H9 (cell line): ENCODE data around the gene THAP4. TPM values are rescaled to one million over a fixed set of nuclear protein-coding genes. Genes with fewer than 3 reads are reported as not detected.

Experiments used
- DNase-seq: peaks from one replicate; pipeline ENCODE4 v3.0.0-alpha.2; 2017
- H2AFZ ChIP-seq: one replicate; pipeline ENCODE4 v1.6.1; 2013; ENCODE audit warnings: mild to moderate bottlenecking, low read length, control low read depth, moderate library complexity
- H2AK5ac ChIP-seq: 2 replicates; pipeline ENCODE4 v1.6.1; 2013; ENCODE audit warnings: low read length, control low read depth, mixed read lengths; ENCODE audit not compliant: insufficient read length
- H2BK120ac ChIP-seq: one replicate; pipeline ENCODE4 v1.6.1; 2013; ENCODE audit warnings: low read depth, mild to moderate bottlenecking, low read length, control low read depth, inconsistent platforms; ENCODE audit not compliant: poor library complexity, severe bottlenecking
- H2BK12ac ChIP-seq: 2 replicates; pipeline ENCODE4 v1.6.1; 2013; ENCODE audit warnings: low read length, control low read depth, mixed read lengths, low read depth; ENCODE audit not compliant: insufficient read length
- H2BK15ac ChIP-seq: 2 replicates; pipeline ENCODE4 v1.6.1; 2013; ENCODE audit warnings: low read depth, low read length, control low read depth
- H2BK20ac ChIP-seq: one replicate; pipeline ENCODE4 v1.6.1; 2013; ENCODE audit warnings: low read depth, mild to moderate bottlenecking, low read length, control low read depth, inconsistent platforms; ENCODE audit not compliant: poor library complexity, severe bottlenecking
- H2BK5ac ChIP-seq: 2 replicates; pipeline ENCODE4 v1.6.1; 2013; ENCODE audit warnings: low read length, control low read depth, mixed read lengths; ENCODE audit not compliant: insufficient read length
- H3K14ac ChIP-seq: 2 replicates; pipeline ENCODE4 v1.6.1; 2013; ENCODE audit warnings: low read length, control low read depth; ENCODE audit not compliant: insufficient read depth
- H3K18ac ChIP-seq: 2 replicates; pipeline ENCODE4 v1.6.1; 2013; ENCODE audit warnings: low read depth, mild to moderate bottlenecking, mixed read lengths, low read length, control low read depth; ENCODE audit not compliant: insufficient read length
- H3K23ac ChIP-seq: 2 replicates; pipeline ENCODE4 v1.6.1; 2013; ENCODE audit warnings: low read length, control low read depth, mixed read lengths, low read depth; ENCODE audit not compliant: insufficient read length
- H3K23me2 ChIP-seq: 2 replicates; pipeline ENCODE4 v1.6.1; 2013; ENCODE audit warnings: low read depth, mild to moderate bottlenecking, mixed read lengths, low read length, control low read depth; ENCODE audit not compliant: insufficient read length, poor library complexity, severe bottlenecking
- H3K27ac ChIP-seq: 2 replicates; pipeline ENCODE4 v1.5.1; 2013; ENCODE audit warnings: low read length, control low read depth, mixed read lengths, low read depth; ENCODE audit not compliant: insufficient read length
- H3K27me3 ChIP-seq: 2 replicates; pipeline ENCODE4 v1.6.1; 2013; ENCODE audit warnings: low read length, control low read depth, inconsistent platforms; ENCODE audit not compliant: insufficient read depth
- H3K4ac ChIP-seq: 2 replicates; pipeline ENCODE4 v1.6.1; 2013; ENCODE audit warnings: low read depth, mild to moderate bottlenecking, control low read depth, inconsistent platforms, low read length, moderate library complexity
- H3K4me1 ChIP-seq: 2 replicates; pipeline ENCODE4 v1.6.1; 2013; ENCODE audit warnings: low read length, control low read depth, inconsistent platforms; ENCODE audit not compliant: insufficient read depth
- H3K4me2 ChIP-seq: 2 replicates; pipeline ENCODE4 v1.6.1; 2013; ENCODE audit warnings: low read length, control low read depth, mixed read lengths; ENCODE audit not compliant: insufficient read length, insufficient read depth
- H3K56ac ChIP-seq: 2 replicates; pipeline ENCODE4 v1.6.1; 2013; ENCODE audit warnings: low read depth, mild to moderate bottlenecking, mixed read lengths, low read length, control low read depth; ENCODE audit not compliant: insufficient read length
- H3K79me1 ChIP-seq: 2 replicates; pipeline ENCODE4 v1.6.1; 2013; ENCODE audit warnings: low read depth, mild to moderate bottlenecking, moderate library complexity, low read length, control low read depth, inconsistent platforms; ENCODE audit not compliant: insufficient read depth, poor library complexity, severe bottlenecking
- H3K79me2 ChIP-seq: 2 replicates; pipeline ENCODE4 v1.6.1; 2013; ENCODE audit warnings: low read length, control low read depth, inconsistent platforms; ENCODE audit not compliant: insufficient read depth
- H3K9ac ChIP-seq: 2 replicates; pipeline ENCODE4 v1.6.1; 2013; ENCODE audit warnings: low read length, control low read depth, mixed read lengths; ENCODE audit not compliant: insufficient read length; ENCODE audit errors: extremely low read depth
- H3K9me3 ChIP-seq: one replicate; pipeline ENCODE4 v1.6.1; 2013; ENCODE audit warnings: low read depth, low read length, inconsistent platforms; ENCODE audit not compliant: control insufficient read depth
- H3T11ph ChIP-seq: one replicate; pipeline ENCODE4 v1.6.1; 2013; ENCODE audit warnings: mild to moderate bottlenecking, low read length, control low read depth, inconsistent platforms
- H4K20me1 ChIP-seq: one replicate; pipeline ENCODE4 v1.6.1; 2013; ENCODE audit not compliant: control insufficient read depth, insufficient read length, insufficient read depth
- H4K5ac ChIP-seq: 2 replicates; pipeline ENCODE4 v1.6.1; 2013; ENCODE audit warnings: low read depth, mild to moderate bottlenecking, mixed read lengths, low read length, control low read depth; ENCODE audit not compliant: insufficient read length
- H4K8ac ChIP-seq: replicated peaks from 2 replicates; pipeline ENCODE4 v1.6.1; 2013; ENCODE audit warnings: low read length, control low read depth, mixed read lengths, low read depth; ENCODE audit not compliant: insufficient read length
- H4K91ac ChIP-seq: 2 replicates; pipeline ENCODE4 v1.6.1; 2013; ENCODE audit warnings: low read depth, mild to moderate bottlenecking, moderate library complexity, mixed read lengths, low read length, control low read depth; ENCODE audit not compliant: insufficient read length
- H3K27ac Mint-ChIP-seq, 3 experiments: 2 replicates in 2 of 3; 3 replicates in 1 of 3; pipeline ENCODE4 v1.8.0; 2020 to 2021; ENCODE audit warnings: mixed read lengths in 3 of 3, mild to moderate bottlenecking in 1 of 3, moderate library complexity in 1 of 3
- H3K27me3 Mint-ChIP-seq: 2 replicates; pipeline ENCODE4 v1.8.0; 2021; ENCODE audit warnings: low read depth, mild to moderate bottlenecking, moderate library complexity, mixed read lengths
- H3K36me3 Mint-ChIP-seq, 3 experiments: 2 replicates in 2 of 3; 3 replicates in 1 of 3; pipeline ENCODE4 v1.8.0; 2020 to 2021; ENCODE audit warnings: low read depth in 3 of 3, mixed read lengths in 3 of 3; ENCODE audit not compliant: insufficient read depth in 1 of 3
- H3K4me1 Mint-ChIP-seq, 2 experiments: 2 replicates each; pipeline ENCODE4 v1.8.0; 2020; ENCODE audit warnings: mixed read lengths in 2 of 2
- H3K4me3 Mint-ChIP-seq, 2 experiments: 2 replicates in 1 of 2; 3 replicates in 1 of 2; pipeline ENCODE4 v1.8.0; 2020 to 2021; ENCODE audit warnings: mild to moderate bottlenecking in 2 of 2, mixed read lengths in 2 of 2, moderate library complexity in 1 of 2
- H3K9me3 Mint-ChIP-seq, 2 experiments: 2 replicates in 1 of 2; 3 replicates in 1 of 2; pipeline ENCODE4 v1.8.0; 2020; ENCODE audit warnings: mild to moderate bottlenecking in 2 of 2, mixed read lengths in 2 of 2, moderate library complexity in 1 of 2
- CTCF ChIP-seq: fragments of 200-600 bp; sonication (generic); conservative IDR thresholded peaks from 3 replicates; pipeline ENCODE4 v1.8.0; 2021; ENCODE audit warnings: antibody characterized with exemption, mild to moderate bottlenecking
- WGBS: extraction: QIAGEN DNeasy Blood & Tissue Kit; methylation state at CpG from one replicate; pipeline ENCODE4 v1.1.7; 2013; ENCODE audit warnings: missing lambda C conversion rate, low lambda C conversion rate, mixed read lengths; ENCODE audit not compliant: insufficient read length; ENCODE audit errors: extremely low coverage; 5-methylcytosine and 5-hydroxymethylcytosine counted together
- total RNA-seq: library from RNA; stranded (reverse); gene quantifications from 2 replicates; pipeline ENCODE4 v1.2.1, GENCODE V29; 2021

THAP4 gene
- total RNA-seq, 1 experiment from 2014 or later, result 70.6 TPM

DNA sequence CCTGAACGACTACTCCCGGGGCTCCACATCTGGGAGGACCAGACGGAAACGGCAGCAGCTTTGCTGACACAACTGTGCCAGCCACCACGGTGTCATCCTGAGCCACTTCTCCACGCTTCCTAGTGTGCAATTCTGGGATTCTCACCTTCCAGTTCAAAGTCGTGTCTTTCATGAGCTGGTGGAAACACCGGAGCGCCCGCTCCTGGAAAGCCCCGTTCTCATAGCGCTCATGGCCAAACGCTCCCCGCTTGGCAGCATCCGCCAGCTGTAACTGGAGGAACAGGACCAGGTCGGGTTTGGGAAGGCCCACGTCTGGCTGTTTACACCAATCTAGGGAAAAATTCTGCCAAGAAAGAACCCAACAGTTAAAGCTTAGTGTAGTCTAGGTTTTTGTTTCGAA lies 41.3 kb upstream of the THAP4 start:
- Histone ChIP-seq H3K79me2 (no peaks in the 10 kb centered on the region; the same call in 1 of the 2 replicates), H3K4me2 (no peak overlapping the region), H3K4me1 (no peaks in the 10 kb centered on the region), H2AFZ (no peak overlapping the region), H2BK15ac (no peak overlapping the region), H3K79me1 (no peaks in the 10 kb centered on the region), H2BK20ac (no peak overlapping the region), H3K27ac (no peak overlapping the region), H4K20me1 (no peaks in the 10 kb centered on the region), H4K8ac (no peak overlapping the region), H3K14ac (no peak overlapping the region), H2BK5ac (no peak overlapping the region), H3K9me3 (no peaks in the 10 kb centered on the region), H3K4ac (no peak overlapping the region), H3K27me3 (no peaks in the 10 kb centered on the region), H2BK120ac (no peak overlapping the region), H2AK5ac (no peak overlapping the region), H3K23me2 (no peaks in the 10 kb centered on the region), H3K56ac (no peak overlapping the region), H4K91ac (no peak overlapping the region), H3K23ac (no peak overlapping the region), H3T11ph (no peak overlapping the region), H4K5ac (no peak overlapping the region), H2BK12ac (no peak overlapping the region), H3K9ac (no peak overlapping the region), H3K18ac (no peak overlapping the region)
- no peak overlapping the region for H3K27ac Mint-ChIP-seq
- no CpG with 5 or more reads among the region's 18 CpGs for WGBS
- H3K27me3 Mint-ChIP-seq, result no peaks in the 10 kb centered on the region
- H3K4me1 Mint-ChIP-seq, result peaks cover 0 to 2% of the 10 kb centered on the region in 2 experiments; a peak in 2 of 4 replicates
- DNase-seq, result no peak
- no peak for TF ChIP-seq CTCF
- no peaks in the 10 kb centered on the region for H3K9me3 Mint-ChIP-seq
- H3K36me3 Mint-ChIP-seq, result peaks cover 33 to 81% (median 71%) of the 10 kb centered on the region in 3 experiments
- H3K4me3 Mint-ChIP-seq, result no peak overlapping the region
